HFF-Myc (cell line): ENCODE data around the gene CMTM1.

ENCODE experiments used
- DNase-seq: peaks from one replicate; pipeline ENCODE4 v3.0.0-alpha.2; 2011; ENCODE audit warnings: low read depth; ENCODE audit errors: extremely low read depth
- H3K4me3 ChIP-seq: replicated peaks from 2 replicates; pipeline ENCODE4 v1.5.1; 2011; ENCODE audit warnings: low read depth, mild to moderate bottlenecking, control low read depth, low read length
- TF ChIP-seq, protein P1 (sequence below): IDR thresholded peaks from 2 replicates; pipeline ENCODE4 v1.5.1; 2012; ENCODE audit warnings: mild to moderate bottlenecking, low read depth, low read length, control low read depth; ENCODE audit errors: missing control alignments

CMTM1 gene

DNA sequence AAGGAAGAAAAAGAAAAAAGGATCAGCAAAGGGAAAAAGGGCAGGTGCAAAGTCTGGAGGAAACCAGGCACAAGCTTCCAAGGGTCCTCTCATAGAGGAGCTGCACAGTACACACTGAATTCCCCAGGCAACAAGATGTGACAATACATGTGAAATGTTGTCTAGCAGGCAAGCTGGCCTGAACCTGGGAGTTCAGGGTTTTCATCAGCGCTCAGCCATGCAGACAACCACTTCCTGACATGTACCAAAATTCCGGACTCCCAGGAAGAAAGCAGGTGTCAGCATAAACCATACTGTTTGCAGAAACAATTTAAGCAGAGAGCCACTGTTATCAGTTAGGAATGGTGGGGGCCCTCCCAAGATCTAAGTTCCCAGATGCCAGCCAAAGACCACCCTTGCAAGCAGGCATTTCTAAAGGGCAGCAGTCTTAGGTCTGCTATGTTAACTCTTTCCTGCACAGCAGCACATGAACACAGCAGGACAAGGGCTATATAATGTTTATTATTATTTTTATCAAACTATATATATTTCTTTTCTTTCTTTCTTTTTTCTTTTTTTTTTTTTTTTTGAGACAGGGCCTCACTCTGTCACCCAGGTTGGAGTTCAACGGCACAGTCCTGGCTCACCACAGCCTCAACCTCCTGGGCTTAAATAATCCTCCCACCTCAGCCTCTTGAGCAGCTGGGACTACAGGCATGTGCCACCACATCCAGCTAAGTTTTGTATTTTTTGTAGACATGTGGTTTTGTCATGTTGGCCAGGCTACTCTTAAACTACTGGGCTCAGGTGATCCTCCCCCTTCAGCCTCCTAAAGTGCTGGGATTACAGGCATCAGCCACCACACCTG is 26.4 kb upstream of the CMTM1 start:
- TF ChIP-seq, protein P1, sequence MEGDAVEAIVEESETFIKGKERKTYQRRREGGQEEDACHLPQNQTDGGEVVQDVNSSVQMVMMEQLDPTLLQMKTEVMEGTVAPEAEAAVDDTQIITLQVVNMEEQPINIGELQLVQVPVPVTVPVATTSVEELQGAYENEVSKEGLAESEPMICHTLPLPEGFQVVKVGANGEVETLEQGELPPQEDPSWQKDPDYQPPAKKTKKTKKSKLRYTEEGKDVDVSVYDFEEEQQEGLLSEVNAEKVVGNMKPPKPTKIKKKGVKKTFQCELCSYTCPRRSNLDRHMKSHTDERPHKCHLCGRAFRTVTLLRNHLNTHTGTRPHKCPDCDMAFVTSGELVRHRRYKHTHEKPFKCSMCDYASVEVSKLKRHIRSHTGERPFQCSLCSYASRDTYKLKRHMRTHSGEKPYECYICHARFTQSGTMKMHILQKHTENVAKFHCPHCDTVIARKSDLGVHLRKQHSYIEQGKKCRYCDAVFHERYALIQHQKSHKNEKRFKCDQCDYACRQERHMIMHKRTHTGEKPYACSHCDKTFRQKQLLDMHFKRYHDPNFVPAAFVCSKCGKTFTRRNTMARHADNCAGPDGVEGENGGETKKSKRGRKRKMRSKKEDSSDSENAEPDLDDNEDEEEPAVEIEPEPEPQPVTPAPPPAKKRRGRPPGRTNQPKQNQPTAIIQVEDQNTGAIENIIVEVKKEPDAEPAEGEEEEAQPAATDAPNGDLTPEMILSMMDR: no peak
- H3K4me3 ChIP-seq: no peak overlapping the region
- no peak for DNase-seq

DNA sequence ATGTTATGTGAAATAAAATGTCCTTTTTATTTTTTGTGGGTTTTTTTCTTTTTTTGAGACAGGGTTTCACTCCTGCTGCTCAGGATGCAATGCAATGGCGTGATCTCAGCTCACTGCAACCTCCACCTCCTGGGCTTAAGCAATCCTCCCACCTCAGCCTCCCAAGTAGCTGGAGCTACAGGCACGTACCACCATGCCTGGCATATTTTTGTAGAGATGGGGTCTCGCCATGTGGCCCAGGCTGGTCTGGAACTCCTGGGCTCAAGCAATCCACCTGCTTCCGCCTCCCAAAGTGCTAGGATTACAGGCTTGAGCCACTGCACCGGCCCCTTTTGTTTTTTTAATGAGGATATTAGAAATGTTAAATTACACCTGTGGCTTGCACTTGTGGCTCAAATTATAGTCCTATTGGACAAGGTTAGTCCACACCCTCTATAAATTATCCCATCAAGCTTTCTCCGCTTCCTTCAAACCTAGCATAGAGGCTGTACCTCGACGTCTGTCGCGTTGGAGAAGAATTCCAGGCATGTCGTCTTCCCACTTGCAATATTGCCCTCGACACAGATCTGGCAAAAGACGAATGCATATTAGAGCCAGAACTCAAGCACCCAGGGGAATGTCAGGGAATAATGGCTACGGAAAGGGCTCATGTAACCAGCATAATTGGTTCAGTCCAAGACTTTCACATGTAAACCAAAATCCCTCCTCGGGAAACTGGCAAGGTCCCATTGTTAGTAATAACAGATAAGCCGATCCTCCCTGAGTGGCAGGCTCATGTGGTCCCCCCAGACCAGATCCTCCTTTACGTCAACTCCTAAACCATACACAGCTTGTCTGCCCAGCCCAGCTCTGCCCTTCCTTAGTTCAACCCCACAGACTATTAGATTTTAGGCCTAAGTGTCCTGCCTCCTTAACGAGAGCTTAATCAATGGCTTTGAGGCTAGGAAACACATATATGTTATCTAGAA is 24.6 kb upstream of the CMTM1 start:
- H3K4me3 ChIP-seq: no peak overlapping the region
- DNase-seq: no peak
- TF ChIP-seq, protein P1: no peak

DNA sequence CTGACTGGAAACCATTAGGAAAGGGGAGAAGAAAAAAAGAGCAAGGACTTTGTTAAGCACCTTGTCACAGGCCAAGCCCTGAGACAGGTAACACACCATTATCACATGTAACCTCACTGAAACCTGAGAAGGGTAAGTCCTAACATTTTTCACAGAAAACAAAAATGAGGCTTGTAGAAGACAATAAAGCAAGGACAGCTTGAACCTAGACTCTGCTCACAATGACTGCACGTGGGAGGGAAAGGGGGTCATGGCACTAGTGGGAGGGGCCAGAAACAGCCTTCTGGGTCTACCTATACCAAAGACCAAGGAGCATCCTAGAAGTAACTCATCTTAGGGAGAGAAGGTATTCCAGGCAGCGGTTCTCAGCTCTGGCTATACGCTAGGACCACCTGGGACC is 23.8 kb upstream of the CMTM1 start:
- no peak for DNase-seq
- TF ChIP-seq, protein P1: no peak
- no peak overlapping the region for H3K4me3 ChIP-seq

DNA sequence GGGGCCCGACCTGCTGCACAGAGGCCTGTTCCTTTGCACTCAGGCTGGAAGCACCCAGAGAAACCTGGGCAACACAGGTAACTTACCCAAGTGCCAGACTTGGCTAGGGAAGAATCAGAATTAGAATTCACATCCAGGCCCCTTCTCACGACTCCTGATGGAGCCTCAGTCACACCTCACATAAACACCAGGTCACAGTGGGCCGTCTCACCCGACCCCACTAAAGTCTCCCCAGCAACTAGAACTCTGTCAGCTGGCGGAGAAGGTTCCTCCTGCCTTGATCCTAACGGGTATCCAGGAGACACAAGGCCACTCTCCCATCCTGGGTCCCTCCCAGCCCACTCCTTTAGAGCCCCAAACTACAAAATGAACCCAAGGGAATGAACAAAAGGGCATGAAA is 22.7 kb upstream of the CMTM1 start:
- TF ChIP-seq, protein P1: no peak
- H3K4me3 ChIP-seq: no peak overlapping the region
- no peak for DNase-seq

DNA sequence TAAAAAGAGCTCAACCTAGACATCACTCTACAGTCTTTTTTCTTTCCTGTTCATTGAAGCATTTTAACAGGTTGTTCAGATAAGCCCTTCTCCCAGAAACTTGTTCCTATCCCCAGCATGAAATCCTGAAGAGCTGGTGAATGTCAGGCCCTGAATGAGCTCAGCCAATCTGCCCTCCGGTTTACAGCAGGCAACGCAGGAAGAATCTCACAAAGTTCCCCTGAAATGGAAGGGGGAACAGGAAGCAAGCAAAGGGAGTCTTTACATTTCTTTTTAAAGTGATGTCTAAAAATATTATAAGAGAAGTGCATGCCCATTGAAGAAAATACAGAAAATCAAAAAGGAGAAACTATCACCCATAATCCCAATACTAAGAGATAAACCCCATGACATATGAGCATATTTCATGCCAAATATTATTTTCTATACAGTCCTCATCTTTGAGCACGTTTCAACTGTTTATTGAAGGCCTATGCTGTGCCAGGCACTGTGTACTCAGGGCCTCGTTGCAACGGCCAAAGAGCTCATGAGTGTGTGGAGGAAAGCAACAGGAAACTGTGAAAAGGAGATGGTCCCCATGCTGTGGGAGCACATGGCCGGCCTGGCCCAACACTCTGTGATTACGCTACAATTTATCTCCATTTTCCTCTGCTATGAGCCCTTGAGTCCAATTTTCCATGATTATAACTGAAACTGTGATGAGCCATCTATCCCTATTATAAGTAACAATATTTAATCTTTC is 22.1 kb upstream of the CMTM1 start:
- TF ChIP-seq, protein P1: no peak
- no peak overlapping the region for H3K4me3 ChIP-seq
- no peak for DNase-seq
